Occipital lobe (tissue), 2 donors: ENCODE data around the gene NPAS3. TPM values are rescaled to one million over a fixed set of nuclear protein-coding genes. Genes with fewer than 3 reads are reported as not detected.

Experiments used
- DNase-seq: peaks from one replicate; lab custom pipeline; 2025; lab: John Stamatoyannopoulos, UW
- total RNA-seq: library from RNA; depleted of rRNA; stranded (reverse); fragments of >200 nt; gene quantifications from one replicate; pipeline ENCODE4 v1.2.3, GENCODE V29; 2014

NPAS3 gene
- total RNA-seq, 1 donor from 2014 or later = 44.6 TPM

DNA sequence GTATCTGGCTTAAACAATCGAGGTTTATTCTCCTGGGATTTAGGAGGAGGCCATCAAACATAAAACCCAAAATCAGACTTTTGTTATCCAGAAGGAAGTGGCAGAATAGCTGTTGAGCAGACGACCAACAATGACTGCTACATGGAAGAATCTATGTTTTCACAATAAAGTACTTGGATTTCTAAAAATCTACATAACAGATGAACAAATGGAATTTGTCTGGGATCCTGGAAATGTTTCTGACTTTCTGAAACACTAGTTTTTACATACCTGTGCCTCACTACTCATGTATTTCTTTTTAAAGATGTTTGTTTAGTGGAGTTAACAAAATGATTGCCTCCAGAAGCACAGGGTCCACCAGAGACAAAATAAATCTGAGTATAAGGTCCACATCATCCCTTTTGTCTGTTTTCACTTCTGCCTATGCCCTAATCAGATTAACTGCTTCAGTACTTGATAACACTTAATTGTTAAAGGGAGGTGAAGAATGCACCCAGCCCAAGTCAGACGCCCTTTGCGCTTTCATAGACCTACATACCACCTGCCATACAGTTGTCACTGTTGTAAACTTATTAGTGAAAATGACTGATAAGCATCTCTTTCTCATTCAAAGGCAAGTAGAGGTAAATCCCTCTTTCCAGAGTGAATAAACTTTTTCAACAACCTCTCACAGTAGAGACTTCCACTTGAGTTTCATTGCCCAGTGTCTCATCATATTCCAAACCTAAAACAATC lies 847.6 kb downstream of the NPAS3 start:
- DNase-seq = no peak

DNA sequence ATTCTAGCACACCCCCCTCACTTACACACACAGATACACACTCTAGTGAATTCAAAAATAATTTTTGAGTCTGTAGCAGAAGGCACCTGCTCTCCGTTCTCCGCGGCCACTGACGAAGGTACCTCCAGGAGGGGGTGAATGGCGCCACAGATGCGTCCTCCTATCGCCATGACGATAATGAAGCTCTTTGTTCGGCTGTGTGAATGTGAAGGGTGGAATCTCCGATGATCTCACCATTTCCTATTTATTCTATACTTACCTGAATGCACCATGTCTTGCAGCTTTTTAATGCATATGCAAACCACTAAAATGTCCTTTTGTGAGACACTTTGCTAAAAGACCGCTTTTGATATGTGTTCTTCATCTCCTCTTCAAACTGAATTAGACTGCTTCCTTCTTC lies 849.5 kb downstream of the NPAS3 start:
- no peak for DNase-seq

- no peak for DNase-seq
Measured at GRCh38 chr14:33790996-33791395, 852.3 kb downstream of the NPAS3 start.

GRCh38 chr14:33792009-33792719 lies 853.5 kb downstream of the NPAS3 start:
- no peak for DNase-seq

GRCh38 chr14:33792720-33793368 lies 854.2 kb downstream of the NPAS3 start:
- peak; percentile 61 for DNase-seq

GRCh38 chr14:33793398-33794110 lies 854.9 kb downstream of the NPAS3 start:
- DNase-seq = no peak

- no peak for DNase-seq
Measured at GRCh38 chr14:33794791-33795305, 856.2 kb downstream of the NPAS3 start.

DNA sequence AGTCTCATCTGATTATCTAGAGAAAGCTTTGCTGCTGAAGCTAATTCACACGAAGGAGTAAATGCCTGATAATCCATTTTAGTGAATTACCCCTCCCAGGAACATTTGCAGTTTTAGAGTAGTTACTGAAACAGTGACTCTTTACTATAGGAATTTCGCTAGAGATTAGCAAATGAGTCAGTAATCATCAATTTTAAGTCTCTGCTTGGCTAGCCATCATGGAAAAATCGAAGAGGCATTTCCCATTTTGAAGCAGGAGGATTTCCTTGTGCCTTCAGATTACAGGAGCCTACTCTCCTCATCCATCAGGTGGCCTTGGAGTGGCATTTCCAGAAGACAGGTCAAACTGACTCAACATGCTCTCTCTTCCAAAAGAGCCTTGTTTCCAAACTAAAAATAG lies 857.7 kb downstream of the NPAS3 start:
- DNase-seq = no peak

GRCh38 chr14:33799705-33800570 lies 861.3 kb downstream of the NPAS3 start:
- no peak for DNase-seq

GRCh38 chr14:33800735-33801163 lies 862.1 kb downstream of the NPAS3 start:
- no peak for DNase-seq

DNA sequence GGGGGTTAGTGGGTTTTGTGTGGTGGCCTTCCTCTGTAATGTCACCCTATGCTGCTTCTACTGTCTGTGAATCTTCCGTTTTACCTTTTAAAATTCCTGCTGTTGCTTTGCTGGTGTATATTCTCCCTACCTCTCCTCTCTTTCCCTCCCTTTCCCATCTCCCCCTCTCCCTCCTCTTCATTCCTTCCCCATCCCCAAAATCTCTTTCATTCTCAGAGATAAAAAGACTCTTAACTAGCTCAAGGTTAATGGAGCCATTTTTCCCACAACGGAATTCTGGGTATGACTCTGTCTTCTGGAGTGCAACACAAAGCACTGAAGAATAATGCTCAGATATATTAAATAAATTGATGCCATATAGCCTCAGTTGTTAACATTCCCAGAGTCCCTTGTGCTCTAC lies 864.1 kb downstream of the NPAS3 start:
- no peak for DNase-seq

- DNase-seq = no peak
Measured at GRCh38 chr14:33805593-33805992, 866.9 kb downstream of the NPAS3 start.

- DNase-seq = no peak
Measured at GRCh38 chr14:33806905-33807304, 868.2 kb downstream of the NPAS3 start.

- no peak for DNase-seq
Measured at GRCh38 chr14:33808187-33808586, 869.5 kb downstream of the NPAS3 start.

GRCh38 chr14:33809396-33809981 lies 870.8 kb downstream of the NPAS3 start:
- DNase-seq = no peak

DNA sequence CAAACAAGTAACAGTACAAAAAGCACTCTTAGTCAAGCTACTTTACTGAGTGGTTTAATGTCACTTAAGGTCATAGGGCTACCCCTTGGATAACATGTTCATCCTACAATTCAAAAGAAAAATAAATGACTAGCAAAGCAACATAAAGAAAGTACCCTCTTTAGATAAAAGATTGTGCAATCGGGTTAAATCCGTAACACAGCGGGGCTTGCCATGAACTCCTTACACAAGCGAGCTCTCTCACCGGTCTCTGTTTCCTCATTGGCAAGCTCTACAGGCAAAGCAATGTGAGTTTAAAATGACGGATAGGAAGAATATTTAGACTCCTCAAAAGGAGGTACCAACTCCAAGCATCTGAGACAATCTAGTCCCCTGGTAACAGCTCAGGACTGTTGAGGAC lies 871.6 kb downstream of the NPAS3 start:
- DNase-seq = no peak

GRCh38 chr14:33811721-33812120 lies 873.0 kb downstream of the NPAS3 start:
- no peak for DNase-seq

GRCh38 chr14:33812181-33812580 lies 873.5 kb downstream of the NPAS3 start:
- DNase-seq = no peak

GRCh38 chr14:33812601-33813000 lies 873.9 kb downstream of the NPAS3 start:
- DNase-seq = no peak

DNA sequence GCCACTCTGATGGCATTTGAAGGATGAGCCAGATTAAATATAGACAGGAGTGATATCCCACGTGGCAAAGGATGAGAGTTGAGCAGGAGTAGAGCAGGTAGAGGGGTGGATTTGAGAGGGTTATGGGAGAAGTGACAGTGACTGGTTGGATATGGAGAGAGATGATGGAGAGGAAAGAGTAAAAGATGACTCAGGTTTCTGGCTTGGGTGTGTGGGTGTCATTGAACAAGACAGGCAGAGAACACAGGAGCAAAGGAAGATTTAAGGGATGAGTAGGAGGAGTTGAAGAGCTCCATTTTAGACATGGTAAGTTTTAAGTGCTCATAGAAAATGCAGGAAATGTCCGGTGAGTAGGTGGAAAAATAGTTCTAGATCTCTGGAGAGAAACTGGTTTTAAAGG lies 875.3 kb downstream of the NPAS3 start:
- no peak for DNase-seq
